ENCODE data around the gene ZSCAN12. TPM values are rescaled to one million over a fixed set of nuclear protein-coding genes. Genes with fewer than 3 reads are reported as not detected.

ZSCAN12 gene
- total RNA-seq, 1 experiment from 2014 or later = 0.81 TPM

- Histone ChIP-seq H3K27ac (ENCODE audit: low read depth, low read length) (peak overlapping the region; percentile 14; the same call in 1 of the 2 replicates), H3K27me3 (ENCODE audit: insufficient read depth, low read length) (no peaks in the 10 kb centered on the region), H3K9ac (ENCODE audit: low read length) (no peak overlapping the region), H3K9me3 (ENCODE audit: control insufficient read depth in 1 of 2, insufficient read depth in 1 of 2, low read depth in 1 of 2, low read length in 2 of 2) (no peaks in the 10 kb centered on the region), H2AFZ (ENCODE audit: low read depth, low read length, poor library complexity, severe bottlenecking) (no peak overlapping the region), H3K9me2 (ENCODE audit: insufficient read depth) (no peaks in the 10 kb centered on the region), H3K36me3 (ENCODE audit: control insufficient read depth in 1 of 2, insufficient read depth in 2 of 2, low read length in 2 of 2) (0 out of 4 replicates have a peak, but pooled peaks cover 0 to 4% of the 10 kb centered on the region in 2 experiments), H3K4me1 (ENCODE audit: control insufficient read depth in 1 of 2, insufficient read depth in 2 of 2, low read length in 2 of 2) (peaks cover 39 to 62% of the 10 kb centered on the region in 2 experiments), H3K4me3 (replicated peaks in 1 of 2; ENCODE audit: low read depth in 1 of 2, low read length in 2 of 2) (peak overlapping the region in 1 of 2 experiments; percentile 89; a peak in 1 of 4 replicates), H3K79me2 (ENCODE audit: insufficient read depth, low read length) (peaks cover 58% of the 10 kb centered on the region), H3K4me2 (ENCODE audit: low read length) (peak overlapping the region; percentile 94), H4K20me1 (ENCODE audit: insufficient read depth) (no peaks in the 10 kb centered on the region)
- ChIA-PET POLR2A (interaction anchor here (2.4 to 2.7 kb wide), 2 partner anchors 16 to 85 kb away, joined by 7 to 14 read pairs; partner anchors contain the start of genes ZSCAN26 and ZSCAN31), CTCF (no interaction called here), RAD21 (ENCODE audit: low non-redundant PET in 1 of 2, low total read pairs in 2 of 2, uncharacterized antibody in 2 of 2, unreplicated experiment in 2 of 2) (no interaction called here)
- DNase-seq (ENCODE audit: low read depth, low spot score) (no peak), ATAC-seq (no peak)
- intact Hi-C loops (cut with micrococcal nuclease) = loop anchor here (5.0 to 10.0 kb wide), 3 partner anchors 124 to 447 kb away; partner anchors contain the start of gene ZSCAN9
- TF ChIP-seq MAX (IDR thresholded peaks at IDR 0.05) (no peak), REST (IDR thresholded peaks at IDR 0.05; ENCODE audit: low read depth) (no peak), CBX3 (IDR thresholded peaks at IDR 0.05; ENCODE audit: low read depth) (no peak), EGR1 (IDR thresholded peaks at IDR 0.05; ENCODE audit: low read depth) (no peak), CEBPB (IDR thresholded peaks at IDR 0.05; ENCODE audit: low read depth) (no peak), POLR2AphosphoS5 (IDR thresholded peaks at IDR 0.05; ENCODE audit: low read depth, low read length) (no peak), ZBTB33 (IDR thresholded peaks at IDR 0.05; ENCODE audit: extremely low read depth, insufficient replicate concordance, low read length) (no peak), SRF (IDR thresholded peaks at IDR 0.05; ENCODE audit: low read depth) (no peak), ZFX (IDR thresholded peaks at IDR 0.05) (no peak), EZH2 (IDR thresholded peaks at IDR 0.05) (no peak)
- no TSS peak for BruUV-seq (replicated peaks)
These were observed 48.0 kb downstream of the ZSCAN12 start for GRCh38 chr6:28351493-28351925.
